NCI-H146 treated with DMSO at 0.1 percent for 48 hours (cell line): Measurements from ENCODE around the gene CRIM1.
"Not testable (repeated sequence)": the region's sequence is repeated elsewhere in the genome, so short reads cannot be mapped to it uniquely, and the experiment has no call there.

Source experiments
- DNase-seq: peaks from one replicate; lab custom pipeline; 2025; ENCODE audit not compliant: unreplicated experiment; lab: John Stamatoyannopoulos, UW

The CRIM1 gene

GRCh38 chr2:36355151-36355889, at the start of gene CRIM1:
Gene CRIM1, plus strand, starts transcription at chr2:36355778. Its CDS starts 515 bp downstream, at chr2:36356293.
- no peak for DNase-seq

DNA sequence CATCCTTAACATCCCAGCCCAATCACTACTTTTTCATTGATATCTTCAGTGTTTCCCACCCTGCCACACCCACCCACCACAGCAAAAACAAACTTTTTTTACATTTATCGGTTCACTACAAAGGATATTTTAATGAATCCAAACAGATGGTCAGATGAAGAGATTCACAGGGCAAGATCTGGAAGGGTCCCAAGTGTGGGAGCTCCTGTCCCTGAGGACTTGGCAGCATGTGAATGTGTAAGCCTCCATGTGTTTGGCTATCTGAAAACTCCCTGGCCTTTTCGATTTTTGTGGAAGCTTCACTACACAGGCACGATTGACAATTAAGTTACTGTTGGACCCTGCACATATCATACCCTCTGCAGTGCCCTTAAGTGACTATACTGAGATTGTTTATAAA, 48.1 kb upstream of the CRIM1 start:
- DNase-seq, result no peak

DNA sequence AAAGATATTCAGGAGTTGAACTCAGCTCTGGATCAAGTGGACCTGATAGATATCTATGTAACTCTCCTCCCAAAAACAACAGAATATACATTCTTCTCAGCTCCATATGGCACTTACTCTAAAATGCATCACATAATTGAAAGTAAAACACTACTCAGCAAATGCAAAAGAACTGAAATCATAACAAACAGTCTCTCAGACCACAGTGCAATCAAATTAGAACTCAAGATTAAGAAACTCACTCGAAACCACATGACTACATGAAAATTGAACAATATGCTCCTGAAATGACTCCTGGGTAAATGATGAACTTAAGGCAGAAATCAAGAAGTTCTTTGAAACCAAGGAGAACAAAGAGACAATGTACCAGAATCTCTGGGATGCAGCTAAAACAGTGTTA, 45.1 kb upstream of the CRIM1 start:
- DNase-seq, result not testable (repeated sequence)

- DNase-seq, result no peak
Measured at GRCh38 chr2:36318547-36318946, 37.0 kb upstream of the CRIM1 start.

GRCh38 chr2:36322108-36322507, 33.5 kb upstream of the CRIM1 start:
- DNase-seq, result no peak

GRCh38 chr2:36326286-36326685, 29.3 kb upstream of the CRIM1 start:
- no peak for DNase-seq

- no peak for DNase-seq
Measured at GRCh38 chr2:36329251-36329650, 26.3 kb upstream of the CRIM1 start.

DNA sequence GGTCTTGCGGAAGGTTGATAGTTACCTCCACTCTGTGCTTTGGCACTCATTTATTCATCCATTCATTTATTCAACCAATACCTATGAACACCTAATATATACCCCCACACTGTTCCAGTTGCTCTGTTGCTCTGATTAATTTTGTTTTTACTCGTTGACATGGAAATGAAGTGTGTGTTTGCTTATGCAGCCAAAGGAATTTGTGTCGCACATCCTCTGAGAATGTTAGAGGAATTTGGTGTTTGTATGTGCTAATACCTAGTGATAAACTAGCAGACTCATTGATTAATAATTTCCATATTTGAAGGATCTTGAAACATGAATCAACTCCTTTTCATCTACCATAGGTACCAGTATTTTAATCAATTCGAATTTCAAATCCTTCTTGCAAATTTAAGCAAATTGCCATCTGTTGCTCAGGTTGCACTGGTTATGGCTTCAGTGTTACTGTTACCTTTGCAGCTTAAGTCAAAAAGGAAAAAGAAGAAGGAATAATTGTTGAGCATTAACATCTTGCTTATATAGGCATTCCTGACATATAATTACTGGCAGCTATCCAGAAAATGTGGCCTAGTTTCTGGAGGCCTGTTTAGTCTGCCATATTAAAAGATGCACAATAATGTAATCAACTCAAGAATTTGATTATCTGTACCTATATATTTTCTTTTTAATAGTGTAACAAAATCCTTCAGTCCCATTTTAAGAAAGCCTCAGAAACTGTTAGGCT, 25.7 kb upstream of the CRIM1 start:
- DNase-seq, result no peak

GRCh38 chr2:36330473-36331395, 24.8 kb upstream of the CRIM1 start:
- no peak for DNase-seq

GRCh38 chr2:36333350-36334012, 22.1 kb upstream of the CRIM1 start:
- DNase-seq, result no peak

DNA sequence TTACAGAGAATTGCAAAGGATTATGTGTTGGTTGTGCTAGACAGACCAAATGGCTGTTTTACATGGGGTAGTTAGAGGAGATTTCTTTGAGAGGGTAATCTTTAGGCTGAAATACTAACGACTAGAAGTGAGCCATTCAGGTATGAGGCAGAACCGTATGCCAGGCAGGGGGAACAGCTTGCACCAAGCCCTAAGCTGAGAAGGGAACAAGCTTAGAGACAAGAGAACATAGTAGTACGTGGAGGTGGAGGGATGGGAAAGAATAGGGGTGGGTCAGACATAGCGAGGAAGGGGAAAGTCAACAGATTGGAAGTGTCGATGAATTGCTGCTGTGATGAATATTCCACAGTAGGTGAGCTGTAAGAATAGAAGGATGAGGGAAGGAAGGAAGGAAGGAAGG, 20.0 kb upstream of the CRIM1 start:
- DNase-seq, result no peak

- DNase-seq, result no peak
Measured at GRCh38 chr2:36336321-36336720, 19.3 kb upstream of the CRIM1 start.

GRCh38 chr2:36337354-36337753, 18.2 kb upstream of the CRIM1 start:
- no peak for DNase-seq

DNA sequence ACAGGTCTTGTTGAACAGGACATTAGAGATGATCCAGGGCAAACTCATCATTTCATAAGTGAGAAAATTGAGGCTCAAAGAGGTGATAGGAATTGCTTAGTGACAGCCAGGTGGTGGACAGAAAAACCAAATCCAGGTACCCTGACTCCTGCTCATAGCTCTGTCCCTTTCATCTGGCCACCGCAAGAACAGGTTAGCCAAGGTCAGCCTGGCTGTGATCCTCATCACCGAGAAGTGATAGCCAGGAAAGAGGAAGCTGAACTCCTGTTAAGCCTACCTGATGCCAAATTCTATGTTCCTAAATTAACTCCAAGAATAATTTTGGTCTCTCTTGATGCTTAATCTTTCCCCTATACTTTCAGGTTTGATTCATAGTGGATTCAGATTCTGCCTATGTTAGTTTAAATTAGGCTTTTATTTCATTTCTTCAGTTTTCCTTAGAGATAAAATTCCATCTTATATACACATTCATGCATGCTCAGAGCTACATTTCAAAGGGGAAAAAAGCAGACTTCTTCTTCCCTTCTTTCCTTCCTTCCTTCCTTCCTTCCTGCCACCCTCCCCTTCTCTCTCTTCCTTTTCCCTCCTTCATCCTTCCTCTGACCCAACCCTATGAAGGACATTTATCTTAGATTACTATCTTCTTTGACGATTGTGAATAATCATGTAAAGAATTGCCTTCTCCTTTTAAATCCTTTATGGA, 17.3 kb upstream of the CRIM1 start:
- DNase-seq, result no peak

DNA sequence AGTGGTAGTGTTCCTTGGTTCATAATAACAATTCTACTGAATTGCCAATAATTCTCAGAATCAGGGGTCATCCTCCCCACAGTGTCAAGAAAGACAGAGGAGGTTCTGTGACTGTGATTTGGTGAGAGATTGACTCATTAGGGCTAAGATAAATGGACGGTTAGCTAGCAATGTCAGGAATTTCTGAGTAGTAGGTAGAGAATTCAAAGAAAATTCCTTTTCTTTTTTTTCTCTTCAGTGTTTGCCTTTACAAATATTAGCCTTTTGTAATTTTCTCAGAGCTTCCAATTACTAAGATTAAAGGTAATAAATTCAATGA, 16.8 kb upstream of the CRIM1 start:
- DNase-seq, result no peak

DNA sequence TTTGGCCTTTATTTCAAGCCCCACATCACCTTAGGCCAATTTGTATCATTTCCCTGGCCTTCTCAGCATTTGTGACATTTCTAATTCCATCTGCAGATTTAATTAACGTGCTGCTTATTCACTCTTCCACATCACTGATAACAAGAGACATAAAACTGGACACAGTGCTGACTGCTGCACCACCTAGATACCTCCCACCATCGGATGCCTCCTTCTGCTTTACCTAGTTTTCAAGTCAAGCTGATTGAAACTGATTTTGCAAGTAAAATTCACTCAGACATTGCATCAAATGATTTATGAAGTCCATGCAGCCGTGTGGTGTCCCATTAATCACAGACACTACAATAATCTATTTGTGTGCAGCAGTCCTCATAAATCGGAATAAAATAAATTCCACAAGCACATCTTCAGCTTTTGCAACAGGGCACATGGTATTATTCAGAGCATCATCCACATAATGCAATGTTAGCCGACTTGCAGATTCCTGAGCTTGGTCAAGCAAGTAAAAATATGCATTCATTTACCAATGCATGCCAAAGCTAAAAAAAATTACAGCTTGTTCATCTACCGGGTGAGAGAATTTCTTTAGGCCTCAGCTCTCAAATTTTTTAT, 15.9 kb upstream of the CRIM1 start:
- no peak for DNase-seq

- DNase-seq, result no peak
Measured at GRCh38 chr2:36343606-36344005, 12.0 kb upstream of the CRIM1 start.

DNA sequence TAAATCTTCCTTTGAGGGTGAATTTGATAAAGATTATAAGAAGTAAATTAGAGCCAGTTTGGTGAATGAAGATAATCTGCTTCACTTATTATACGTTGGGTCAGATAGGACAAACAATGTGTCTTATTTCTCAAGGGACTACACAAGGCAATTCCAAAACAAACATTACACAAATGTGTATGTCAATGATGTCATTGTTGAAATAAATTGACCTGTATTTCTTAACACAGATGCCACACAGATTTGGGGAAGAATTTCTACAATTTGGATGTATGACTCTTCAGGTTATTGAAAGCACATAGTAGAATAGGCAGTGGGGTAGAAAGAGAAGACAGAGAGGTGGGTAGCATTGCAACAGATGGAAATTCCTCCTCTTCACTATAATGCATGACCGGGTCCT, 6.9 kb upstream of the CRIM1 start:
- no peak for DNase-seq

DNA sequence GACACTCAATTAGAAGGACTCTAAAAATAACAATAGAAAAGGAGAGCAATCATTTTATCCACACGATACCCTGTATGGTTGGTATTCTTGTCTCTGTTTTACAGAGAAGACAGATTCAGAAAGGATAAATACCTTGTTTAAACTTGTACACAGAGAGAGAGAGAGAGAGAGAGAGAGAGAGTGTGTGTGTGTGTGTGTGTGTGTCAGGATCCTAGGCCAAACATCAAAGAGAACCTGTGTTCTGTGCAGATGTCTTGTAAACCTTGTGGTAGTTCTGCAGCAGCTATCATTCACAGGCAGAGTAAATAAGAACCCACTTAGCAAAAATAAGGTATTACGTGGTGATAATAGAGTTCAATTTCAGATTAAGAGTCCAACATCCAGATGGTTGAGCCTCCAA, 4.3 kb upstream of the CRIM1 start:
- DNase-seq, result no peak

DNA sequence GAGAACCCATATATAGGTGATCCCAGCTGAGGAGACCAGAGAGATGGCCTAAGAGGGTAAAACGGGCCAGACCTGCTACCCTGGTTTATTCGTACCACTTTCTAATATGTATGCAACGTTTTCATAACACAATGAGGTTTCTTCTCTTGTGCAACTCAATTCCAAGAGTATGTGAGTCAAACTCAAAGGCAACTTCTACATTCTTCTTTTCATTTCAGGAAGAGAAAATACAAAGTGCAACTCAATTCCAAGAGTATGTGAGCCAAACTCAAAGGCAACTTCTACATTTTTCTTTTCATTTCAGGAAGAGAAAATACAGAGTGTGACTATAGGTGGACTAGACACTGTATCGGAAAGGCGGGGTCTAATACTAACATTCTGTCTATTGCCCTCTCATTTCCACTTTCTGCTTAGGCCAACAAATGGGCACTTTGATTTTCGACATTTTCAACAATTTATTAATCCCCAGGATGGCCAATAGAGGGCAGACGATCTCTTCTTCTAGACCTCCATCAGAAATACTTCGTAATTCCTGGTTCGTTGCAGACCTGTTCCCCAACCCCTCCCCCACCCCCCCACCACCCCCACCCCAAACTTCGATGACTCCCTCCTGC, 3.7 kb upstream of the CRIM1 start:
- no peak for DNase-seq
